ENCODE measurements around the gene CSNK2A2.
A peak's percentile ranks its signal among the peaks of the same experiment; 100 is the strongest.

Gene CSNK2A2

GRCh38 chr16:58124601-58124915, 73.3 kb downstream of the CSNK2A2 start:
- Histone ChIP-seq H3K9me2 (replicated peaks; ENCODE audit: insufficient read depth, low read length) (no peaks in the 10 kb centered on the region), H3K4me2 (ENCODE audit: low read depth, low read length) (no peak overlapping the region), H3F3A (ENCODE audit: insufficient read depth, low read length) (peaks cover 25% of the 10 kb centered on the region), H3K9ac (ENCODE audit: low read length) (no peak overlapping the region), H3K27ac (ENCODE audit: low read length) (no peak overlapping the region), H3K36me3 (replicated peaks; ENCODE audit: insufficient read depth, low read length) (no peaks in the 10 kb centered on the region), H3K27me3 (replicated peaks; ENCODE audit: insufficient read depth, low read length) (no peaks in the 10 kb centered on the region), H2AFZ (ENCODE audit: low read length) (no peak overlapping the region), H3K79me2 (ENCODE audit: low read length) (peaks cover 89% of the 10 kb centered on the region), H4K20me1 (ENCODE audit: insufficient read depth, low read length) (peaks cover 25% of the 10 kb centered on the region), H3K4me3 (ENCODE audit: low read length) (no peak overlapping the region), H3K4me1 (ENCODE audit: low read length) (peaks cover 30% of the 10 kb centered on the region), H3K9me3 (replicated peaks; ENCODE audit: insufficient read depth, low read length) (no peaks in the 10 kb centered on the region)
- TF ChIP-seq EZH2 (optimal IDR thresholded peaks at IDR 0.05; ENCODE audit: low read depth, low read length) = no peak
- TF ChIP-seq EZH2phosphoT487 (IDR thresholded peaks at IDR 0.05; ENCODE audit: low read length) = no peak
- TF ChIP-seq CTCF (IDR thresholded peaks at IDR 0.05; ENCODE audit: low read length) = no peak
- no peak for DNase-seq

- TF ChIP-seq EZH2 (optimal IDR thresholded peaks at IDR 0.05; ENCODE audit: low read depth, low read length) = no peak
- TF ChIP-seq EZH2phosphoT487 (IDR thresholded peaks at IDR 0.05; ENCODE audit: low read length) = no peak
- no peak for TF ChIP-seq CTCF (IDR thresholded peaks at IDR 0.05; ENCODE audit: low read length)
- Histone ChIP-seq H3K27me3 (replicated peaks; ENCODE audit: insufficient read depth, low read length) (no peaks in the 10 kb centered on the region), H3K4me2 (ENCODE audit: low read depth, low read length) (no peak overlapping the region), H3F3A (ENCODE audit: insufficient read depth, low read length) (peaks cover 23% of the 10 kb centered on the region), H3K9ac (ENCODE audit: low read length) (no peak overlapping the region), H3K9me3 (replicated peaks; ENCODE audit: insufficient read depth, low read length) (no peaks in the 10 kb centered on the region), H3K9me2 (replicated peaks; ENCODE audit: insufficient read depth, low read length) (no peaks in the 10 kb centered on the region), H3K79me2 (ENCODE audit: low read length) (peaks cover 94% of the 10 kb centered on the region), H4K20me1 (ENCODE audit: insufficient read depth, low read length) (peaks cover 30% of the 10 kb centered on the region), H2AFZ (ENCODE audit: low read length) (no peak overlapping the region), H3K27ac (ENCODE audit: low read length) (no peak overlapping the region), H3K36me3 (replicated peaks; ENCODE audit: insufficient read depth, low read length) (no peaks in the 10 kb centered on the region), H3K4me3 (ENCODE audit: low read length) (no peak overlapping the region), H3K4me1 (ENCODE audit: low read length) (peaks cover 30% of the 10 kb centered on the region)
- DNase-seq = no peak
Observed at GRCh38 chr16:58123896-58124600, 73.9 kb downstream of the CSNK2A2 start.

GRCh38 chr16:58121132-58121531, 76.8 kb downstream of the CSNK2A2 start:
- Histone ChIP-seq H2AFZ (ENCODE audit: low read length) (no peak overlapping the region), H4K20me1 (ENCODE audit: insufficient read depth, low read length) (peaks cover 28% of the 10 kb centered on the region)

More at GRCh38 chr16:58121132-58121531, 76.8 kb downstream of the CSNK2A2 start:
- no peaks in the 10 kb centered on the region for H3K27me3 ChIP-seq (replicated peaks; ENCODE audit: insufficient read depth, low read length)
- H3F3A ChIP-seq (ENCODE audit: insufficient read depth, low read length) = peaks cover 10% of the 10 kb centered on the region; the same call in 1 of the 2 replicates
- H3K36me3 ChIP-seq (replicated peaks; ENCODE audit: insufficient read depth, low read length) = peaks cover under 1% of the 10 kb centered on the region; the same call in 1 of the 2 replicates
- no peak for TF ChIP-seq EZH2phosphoT487 (IDR thresholded peaks at IDR 0.05; ENCODE audit: low read length)
- TF ChIP-seq EZH2 (optimal IDR thresholded peaks at IDR 0.05; ENCODE audit: low read depth, low read length) = no peak
- no peak for TF ChIP-seq CTCF (IDR thresholded peaks at IDR 0.05; ENCODE audit: low read length)
- peaks cover 11% of the 10 kb centered on the region for H3K4me1 ChIP-seq (ENCODE audit: low read length)
- H3K27ac ChIP-seq (ENCODE audit: low read length) = no peak overlapping the region
- DNase-seq = no peak
- H3K9me2 ChIP-seq (replicated peaks; ENCODE audit: insufficient read depth, low read length) = no peaks in the 10 kb centered on the region
- no peak overlapping the region for H3K4me3 ChIP-seq (ENCODE audit: low read length)
- H3K79me2 ChIP-seq (ENCODE audit: low read length) = peaks cover 90% of the 10 kb centered on the region
- no peak overlapping the region for H3K9ac ChIP-seq (ENCODE audit: low read length)
- H3K9me3 ChIP-seq (replicated peaks; ENCODE audit: insufficient read depth, low read length) = no peaks in the 10 kb centered on the region
- peak overlapping the region; percentile 40; the same call in 1 of the 2 replicates for H3K4me2 ChIP-seq (ENCODE audit: low read depth, low read length)

All from MM.1S (cell line).